T-helper 17 cell (primary cell): Measurements from ENCODE around the gene RGSL1. TPM values are rescaled to one million over a fixed set of nuclear protein-coding genes. Genes with fewer than 3 reads are reported as not detected.
A peak's percentile ranks its signal among the peaks of the same experiment; 100 is the strongest.
"Not testable (repeated sequence)": the region's sequence is repeated elsewhere in the genome, so short reads cannot be mapped to it uniquely, and the experiment has no call there.

Source experiments
- ATAC-seq: fragments of 150-1000 bp; cut with Tn5 transposase; 2 replicates; pipeline ENCODE4 v1.10.0; 2021; ENCODE audit warnings: mild to moderate bottlenecking, moderate library complexity
- DNase-seq, 3 donors: peaks; one replicate each; pipeline versions ENCODE4 v3.0.0 to v3.0.0-alpha.2; 2020 to 2021
- H3K9me3 ChIP-seq: one replicate; pipeline ENCODE4 v1.7.0; 2013; ENCODE audit warnings: low read length, mild to moderate bottlenecking; ENCODE audit not compliant: control insufficient read depth, poor library complexity, severe bottlenecking
- H3K27ac Mint-ChIP-seq: one replicate; pipeline ENCODE4 v1.8.0; 2022; ENCODE audit warnings: mild to moderate bottlenecking, moderate library complexity, mixed read lengths
- H3K27me3 Mint-ChIP-seq: one replicate; pipeline ENCODE4 v1.8.0; 2022; ENCODE audit warnings: mixed read lengths
- H3K36me3 Mint-ChIP-seq: one replicate; pipeline ENCODE4 v1.8.0; 2022; ENCODE audit warnings: low read depth, mixed read lengths
- H3K4me1 Mint-ChIP-seq: one replicate; pipeline ENCODE4 v1.8.0; 2022; ENCODE audit warnings: mild to moderate bottlenecking, mixed read lengths
- H3K4me3 Mint-ChIP-seq: one replicate; pipeline ENCODE4 v1.8.0; 2022; ENCODE audit warnings: mild to moderate bottlenecking, moderate library complexity, mixed read lengths
- total RNA-seq, 4 donors: library from RNA in 2 of 4; stranded (reverse) in 2 of 4; gene quantifications; one replicate each; pipeline ENCODE4 v1.2.3 and lab custom pipeline; 2022 to 2026

RGSL1 gene
- total RNA-seq, 2 donors from 2014 or later: not detected

GRCh38 chr1:182428043-182428442 lies 21.9 kb upstream of the RGSL1 start:
- Mint-ChIP-seq H3K4me3 (no peak overlapping the region), H3K36me3 (no peaks in the 10 kb centered on the region), H3K27me3 (peaks cover 6% of the 10 kb centered on the region), H3K27ac (no peak overlapping the region), H3K4me1 (peaks cover 19% of the 10 kb centered on the region)
- ATAC-seq (no peak), DNase-seq (no peak)
- no peaks in the 10 kb centered on the region for H3K9me3 ChIP-seq

GRCh38 chr1:182430263-182431068 lies 19.5 kb upstream of the RGSL1 start:
- DNase-seq (no peak), ATAC-seq (peak; percentile 91)
- Mint-ChIP-seq H3K27ac (no peak overlapping the region), H3K36me3 (no peaks in the 10 kb centered on the region), H3K27me3 (no peaks in the 10 kb centered on the region), H3K4me3 (no peak overlapping the region), H3K4me1 (peaks cover 19% of the 10 kb centered on the region)
- H3K9me3 ChIP-seq: no peaks in the 10 kb centered on the region

- no peaks in the 10 kb centered on the region for H3K9me3 ChIP-seq
- DNase-seq: no peak
- Mint-ChIP-seq H3K27me3 (no peaks in the 10 kb centered on the region), H3K4me3 (no peak overlapping the region), H3K4me1 (peaks cover 19% of the 10 kb centered on the region), H3K27ac (no peak overlapping the region), H3K36me3 (no peaks in the 10 kb centered on the region)
- ATAC-seq: no peak
Measured at GRCh38 chr1:182431278-182431677, 18.7 kb upstream of the RGSL1 start.

- no peaks in the 10 kb centered on the region for H3K27me3 Mint-ChIP-seq
- no peak overlapping the region for H3K4me3 Mint-ChIP-seq
- no peak overlapping the region for H3K27ac Mint-ChIP-seq
- no peaks in the 10 kb centered on the region for H3K9me3 ChIP-seq
- H3K36me3 Mint-ChIP-seq: no peaks in the 10 kb centered on the region
- no peak for ATAC-seq
- H3K4me1 Mint-ChIP-seq: peaks cover 19% of the 10 kb centered on the region
- DNase-seq: no peak
Measured at GRCh38 chr1:182433580-182433979, 16.4 kb upstream of the RGSL1 start.

GRCh38 chr1:182438326-182438725 lies 11.6 kb upstream of the RGSL1 start:
- H3K9me3 ChIP-seq: no peaks in the 10 kb centered on the region
- no peaks in the 10 kb centered on the region for H3K4me1 Mint-ChIP-seq
- H3K36me3 Mint-ChIP-seq: no peaks in the 10 kb centered on the region
- no peak overlapping the region for H3K27ac Mint-ChIP-seq
- DNase-seq (no peak), ATAC-seq (no peak)
- no peaks in the 10 kb centered on the region for H3K27me3 Mint-ChIP-seq
- H3K4me3 Mint-ChIP-seq: no peak overlapping the region

GRCh38 chr1:182441719-182442118 lies 8.2 kb upstream of the RGSL1 start:
- ATAC-seq: no peak
- Mint-ChIP-seq H3K27ac (no peak overlapping the region), H3K36me3 (no peaks in the 10 kb centered on the region), H3K4me1 (peaks cover 5% of the 10 kb centered on the region), H3K4me3 (no peak overlapping the region), H3K27me3 (no peaks in the 10 kb centered on the region)
- DNase-seq: no peak
- H3K9me3 ChIP-seq: no peaks in the 10 kb centered on the region

GRCh38 chr1:182442333-182442732 lies 7.6 kb upstream of the RGSL1 start:
- Mint-ChIP-seq H3K27me3 (no peaks in the 10 kb centered on the region), H3K4me3 (no peak overlapping the region), H3K27ac (no peak overlapping the region), H3K4me1 (peaks cover 5% of the 10 kb centered on the region), H3K36me3 (no peaks in the 10 kb centered on the region)
- no peak for ATAC-seq
- H3K9me3 ChIP-seq: no peaks in the 10 kb centered on the region
- DNase-seq: no peak

- peak overlapping the region; percentile 67 for H3K27ac Mint-ChIP-seq
- no peaks in the 10 kb centered on the region for H3K9me3 ChIP-seq
Measured at GRCh38 chr1:182444497-182444896, 5.4 kb upstream of the RGSL1 start.

GRCh38 chr1:182446033-182446669 lies 3.8 kb upstream of the RGSL1 start:
- Mint-ChIP-seq H3K36me3 (no peaks in the 10 kb centered on the region), H3K27me3 (peaks cover 5% of the 10 kb centered on the region), H3K4me1 (peaks cover 7% of the 10 kb centered on the region), H3K27ac (no peak overlapping the region), H3K4me3 (no peak overlapping the region)
- no peaks in the 10 kb centered on the region for H3K9me3 ChIP-seq
- ATAC-seq (peak; percentile 60), DNase-seq (no peak)

More at GRCh38 chr1:182444497-182444896, 5.4 kb upstream of the RGSL1 start:
- peaks cover 5% of the 10 kb centered on the region for H3K4me1 Mint-ChIP-seq
- DNase-seq: no peak
- H3K27me3 Mint-ChIP-seq: no peaks in the 10 kb centered on the region
- H3K4me3 Mint-ChIP-seq: no peak overlapping the region
- no peak for ATAC-seq
- no peaks in the 10 kb centered on the region for H3K36me3 Mint-ChIP-seq

GRCh38 chr1:182447124-182447523 lies 2.8 kb upstream of the RGSL1 start:
- not testable (repeated sequence) for H3K27me3 Mint-ChIP-seq, DNase-seq, H3K9me3 ChIP-seq, H3K4me3 Mint-ChIP-seq, H3K27ac Mint-ChIP-seq, ATAC-seq, H3K36me3 Mint-ChIP-seq
- peaks cover 16% of the 10 kb centered on the region for H3K4me1 Mint-ChIP-seq

- ATAC-seq: no peak
- H3K4me3 Mint-ChIP-seq: no peak overlapping the region
Measured at GRCh38 chr1:182447660-182448059, 2.3 kb upstream of the RGSL1 start.

GRCh38 chr1:182453631-182454030 lies 3.7 kb downstream of the RGSL1 start:
- ATAC-seq: no peak
- H3K27ac Mint-ChIP-seq: no peak overlapping the region
- peaks cover 10% of the 10 kb centered on the region for H3K4me1 Mint-ChIP-seq
- H3K4me3 Mint-ChIP-seq: peak overlapping the region; percentile 56
- no peak for DNase-seq
- H3K36me3 Mint-ChIP-seq: peaks cover 2% of the 10 kb centered on the region
- H3K9me3 ChIP-seq: no peaks in the 10 kb centered on the region
- peaks cover 50% of the 10 kb centered on the region for H3K27me3 Mint-ChIP-seq

More at GRCh38 chr1:182447660-182448059, 2.3 kb upstream of the RGSL1 start:
- Mint-ChIP-seq H3K27ac (no peak overlapping the region), H3K4me1 (peaks cover 16% of the 10 kb centered on the region), H3K36me3 (no peaks in the 10 kb centered on the region), H3K27me3 (peaks cover 5% of the 10 kb centered on the region)
- no peak for DNase-seq
- no peaks in the 10 kb centered on the region for H3K9me3 ChIP-seq

- Mint-ChIP-seq H3K27me3 (peaks cover 80% of the 10 kb centered on the region), H3K4me3 (no peak overlapping the region), H3K36me3 (peaks cover 2% of the 10 kb centered on the region), H3K4me1 (no peaks in the 10 kb centered on the region), H3K27ac (peak overlapping the region; percentile 21)
- no peaks in the 10 kb centered on the region for H3K9me3 ChIP-seq
- ATAC-seq (no peak), DNase-seq (no peak)
Measured at GRCh38 chr1:182457844-182458243, 7.9 kb downstream of the RGSL1 start.

GRCh38 chr1:182459949-182460348 lies 10.0 kb downstream of the RGSL1 start:
- Mint-ChIP-seq H3K27ac (no peak overlapping the region), H3K4me3 (no peak overlapping the region), H3K27me3 (peaks cover 65% of the 10 kb centered on the region), H3K4me1 (no peaks in the 10 kb centered on the region), H3K36me3 (peaks cover 1% of the 10 kb centered on the region)
- ATAC-seq (no peak), DNase-seq (no peak)
- H3K9me3 ChIP-seq: no peaks in the 10 kb centered on the region
